IMR-90 (cell line): ENCODE measurements around the gene RAB31. TPM values are rescaled to one million over a fixed set of nuclear protein-coding genes. Genes with fewer than 3 reads are reported as not detected.

ENCODE experiments used
- ATAC-seq: fragments of 200-7000 bp; cut with Tn5 transposase; 2 replicates; pipeline ENCODE4 v1.9.1; 2020; ENCODE audit warnings: low read depth, mild to moderate bottlenecking, moderate library complexity
- BruUV-seq: library from RNA; stranded (reverse); fragments of 400-500 nt; replicated peaks from 2 replicates; lab custom pipeline; 2021; lab: Mats Ljungman, UMichigan
- CTCF ChIA-PET: fragments of 300-600 bp; formaldehyde crosslinking; extraction: SDS; loops from one replicate; lab custom pipeline; 2021; ENCODE audit warnings: antibody characterized with exemption; lab: Yijun Ruan, JAX
- POLR2A ChIA-PET: fragments of 300-600 bp; sonication (Branson Sonifier 250); formaldehyde crosslinking; loops from one replicate; lab custom pipeline; 2022; ENCODE audit warnings: antibody characterized with exemption; ENCODE audit not compliant: unreplicated experiment; lab: Charles Lee
- DNase-seq: peaks from one replicate; pipeline ENCODE4 v3.0.0; 2013
- H2AFZ ChIP-seq: replicated peaks from 2 replicates; pipeline ENCODE3; 2013; ENCODE audit warnings: low read length, mild to moderate bottlenecking; ENCODE audit not compliant: poor library complexity
- H2AK5ac ChIP-seq: 2 replicates; pipeline ENCODE4 v1.6.1; 2013; ENCODE audit warnings: low read depth, low read length, inconsistent platforms
- H2AK9ac ChIP-seq: replicated peaks from 2 replicates; pipeline ENCODE3; 2013; ENCODE audit warnings: mild to moderate bottlenecking, low read depth, low read length, moderate library complexity; ENCODE audit not compliant: poor library complexity
- H2BK120ac ChIP-seq: 2 replicates; pipeline ENCODE4 v1.6.1; 2013; ENCODE audit warnings: low read depth, low read length, inconsistent platforms
- H2BK15ac ChIP-seq: 3 replicates; pipeline ENCODE4 v1.6.1; 2013; ENCODE audit warnings: low read depth, low read length, inconsistent platforms
- H2BK20ac ChIP-seq: 2 replicates; pipeline ENCODE4 v1.6.1; 2013; ENCODE audit warnings: low read depth, mild to moderate bottlenecking, inconsistent platforms, low read length, moderate library complexity
- H2BK5ac ChIP-seq: 2 replicates; pipeline ENCODE4 v1.6.1; 2013; ENCODE audit warnings: mild to moderate bottlenecking, low read depth, low read length, inconsistent platforms; ENCODE audit not compliant: poor library complexity, severe bottlenecking
- H3K14ac ChIP-seq: replicated peaks from 2 replicates; pipeline ENCODE4 v1.6.1; 2013; ENCODE audit warnings: low read depth, low read length, inconsistent platforms
- H3K18ac ChIP-seq: 2 replicates; pipeline ENCODE4 v1.6.1; 2013; ENCODE audit warnings: low read depth, low read length, control low read depth
- H3K23ac ChIP-seq: 2 replicates; pipeline ENCODE4 v1.6.1; 2013; ENCODE audit warnings: low read depth, low read length, inconsistent platforms
- H3K27ac ChIP-seq: 2 replicates; pipeline ENCODE4 v1.5.1; 2013; ENCODE audit warnings: mild to moderate bottlenecking, control low read depth, low read length; ENCODE audit not compliant: insufficient read depth
- H3K27me3 ChIP-seq: 2 replicates; pipeline ENCODE4 v1.6.1; 2013; ENCODE audit warnings: low read length; ENCODE audit not compliant: control insufficient read depth, insufficient read depth
- H3K36me3 ChIP-seq: 2 replicates; pipeline ENCODE4 v1.6.1; 2013; ENCODE audit warnings: low read length, mixed read lengths; ENCODE audit not compliant: control insufficient read depth, insufficient read depth
- H3K4ac ChIP-seq: 2 replicates; pipeline ENCODE4 v1.6.1; 2013; ENCODE audit warnings: low read depth, low read length, inconsistent platforms
- H3K4me1 ChIP-seq: 2 replicates; pipeline ENCODE4 v1.6.1; 2013; ENCODE audit warnings: low read length, mixed read lengths; ENCODE audit not compliant: control insufficient read depth, insufficient read depth
- H3K4me2 ChIP-seq: 2 replicates; pipeline ENCODE4 v1.6.1; 2013; ENCODE audit warnings: low read depth, mild to moderate bottlenecking, control low read depth, low read length, moderate library complexity
- H3K4me3 ChIP-seq: 2 replicates; pipeline ENCODE4 v1.5.1; 2013; ENCODE audit warnings: low read depth, mild to moderate bottlenecking, control low read depth, low read length, moderate library complexity; ENCODE audit not compliant: insufficient read depth
- H3K56ac ChIP-seq: 2 replicates; pipeline ENCODE4 v1.6.1; 2013; ENCODE audit warnings: low read length, inconsistent platforms; ENCODE audit not compliant: insufficient read depth; ENCODE audit errors: extremely low read depth
- H3K79me1 ChIP-seq, 2 experiments: 2 replicates each; pipeline ENCODE4 v1.6.1; 2013; ENCODE audit warnings: low read length in 2 of 2, inconsistent platforms in 1 of 2, low read depth in 1 of 2
- H3K9ac ChIP-seq: 2 replicates; pipeline ENCODE4 v1.6.1; 2013; ENCODE audit warnings: low read depth, low read length, control low read depth
- H3K9me1 ChIP-seq: 2 replicates; pipeline ENCODE4 v1.6.1; 2013; ENCODE audit warnings: low read length, inconsistent platforms; ENCODE audit not compliant: insufficient read depth
- H3K9me3 ChIP-seq: 2 replicates; pipeline ENCODE4 v1.6.1; 2013; ENCODE audit warnings: low read length; ENCODE audit not compliant: control insufficient read depth, insufficient read depth
- H4K20me1 ChIP-seq: 2 replicates; pipeline ENCODE4 v1.6.1; 2013; ENCODE audit warnings: low read length, inconsistent platforms; ENCODE audit not compliant: insufficient read depth
- H4K5ac ChIP-seq: 2 replicates; pipeline ENCODE4 v1.6.1; 2013; ENCODE audit warnings: mild to moderate bottlenecking, low read depth, low read length, control low read depth
- H4K8ac ChIP-seq, 2 experiments: 2 replicates each; pipeline ENCODE4 v1.6.1; 2013; ENCODE audit warnings: low read depth in 2 of 2, low read length in 2 of 2, control low read depth in 1 of 2, inconsistent platforms in 1 of 2
- H4K91ac ChIP-seq: 2 replicates; pipeline ENCODE4 v1.6.1; 2013; ENCODE audit warnings: low read depth, low read length, inconsistent platforms; ENCODE audit not compliant: insufficient read depth
- MAZ ChIP-seq: IDR thresholded peaks from 2 replicates; pipeline ENCODE4 v1.6.1; 2012; ENCODE audit warnings: low read depth, mild to moderate bottlenecking, low read length, improper control_type of control experiment, moderate library complexity, borderline replicate concordance
- RCOR1 ChIP-seq: IDR thresholded peaks from 2 replicates; pipeline ENCODE4 v1.6.1; 2012; ENCODE audit warnings: mild to moderate bottlenecking, low read length, improper control_type of control experiment; ENCODE audit not compliant: insufficient replicate concordance
- WGBS, 2 experiments: methylation state at CpG; one replicate each; pipeline versions ENCODE4 v1.1.5 to v1.1.7; 2013; ENCODE audit warnings: missing lambda C conversion rate in 2 of 2; ENCODE audit not compliant: insufficient read length in 1 of 2; ENCODE audit errors: extremely low coverage in 2 of 2; 5-methylcytosine and 5-hydroxymethylcytosine counted together
- dilution Hi-C: fragments of 300-500 bp; cut with HindIII; formaldehyde crosslinking; loops from one replicate; pipeline ENCODE4 v1.14.3; 2018; ENCODE audit warnings: low sequenced_read_pairs; ENCODE audit not compliant: unreplicated experiment
- in situ Hi-C: fragments of 300-500 bp; cut with MboI; formaldehyde crosslinking; loops from 3 replicates; pipeline ENCODE4 v1.14.3; 2019; ENCODE audit warnings: low sequenced_read_pairs, inconsistent platforms, mixed read lengths
- intact Hi-C: fragments of 100-400 bp; cut with micrococcal nuclease; formaldehyde crosslinking; loops from 2 replicates; pipeline ENCODE4 v1.10.0; 2022
- polyA plus RNA-seq, 3 experiments: library from polyadenylated mRNA; depleted of rRNA; stranded (reverse); fragments of >200 nt; gene quantifications; 2 replicates each; pipeline ENCODE4 v1.2.3, GENCODE V29; 2012; ENCODE audit warnings: low replicate concordance in 1 of 3
- total RNA-seq: library from RNA; depleted of rRNA; stranded (reverse); fragments of >200 nt; gene quantifications from 2 replicates; pipeline ENCODE4 v1.2.3, GENCODE V29; 2012

RAB31 gene
- total and polyA plus RNA-seq, 2 of the 4 experiments (the other 2 are of a cell fraction): 13.8 to 26.9 TPM

DNA sequence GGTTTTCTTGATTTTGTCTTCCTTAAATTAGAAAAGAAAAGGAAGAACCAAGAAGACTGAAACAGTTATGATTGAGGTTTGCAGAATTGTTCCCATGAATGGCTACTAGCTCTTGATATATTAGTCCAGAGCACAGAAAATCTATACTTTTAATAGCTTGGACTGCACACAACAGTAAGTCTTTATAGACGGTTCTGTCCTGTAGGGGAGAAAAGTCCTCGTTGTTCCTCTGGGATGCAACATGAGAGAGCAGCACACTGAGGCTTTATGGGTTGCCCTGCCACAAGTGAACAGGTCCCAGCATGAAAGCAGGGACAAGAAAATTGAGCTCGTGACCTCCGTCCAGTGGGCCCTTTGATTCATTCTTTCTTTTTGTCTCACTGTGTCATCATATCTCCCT, 41.5 kb downstream of the RAB31 start:
- Histone ChIP-seq H3K9ac (no peak overlapping the region), H3K27me3 (no peaks in the 10 kb centered on the region), H3K4me2 (no peak overlapping the region), H2BK120ac (no peak overlapping the region), H3K36me3 (no peaks in the 10 kb centered on the region), H4K91ac (no peak overlapping the region), H3K9me3 (no peaks in the 10 kb centered on the region), H3K27ac (no peak overlapping the region), H4K5ac (no peak overlapping the region), H3K56ac (no peak overlapping the region), H2AK9ac (no peak overlapping the region), H3K4me3 (no peak overlapping the region), H3K18ac (no peak overlapping the region), H3K9me1 (peaks cover 5% of the 10 kb centered on the region), H4K20me1 (peaks cover 13% of the 10 kb centered on the region; the same call in 1 of the 2 replicates), H4K8ac (no peak overlapping the region), H2BK15ac (no peak overlapping the region), H3K14ac (no peak overlapping the region), H3K23ac (no peak overlapping the region), H3K4ac (no peak overlapping the region), H2BK5ac (no peak overlapping the region), H2AK5ac (no peak overlapping the region), H3K4me1 (0 out of 2 replicates have a peak, but pooled peaks cover 2% of the 10 kb centered on the region), H2BK20ac (no peak overlapping the region), H2AFZ (no peak overlapping the region), H3K79me1 (peaks cover 18 to 21% of the 10 kb centered on the region in 2 experiments; a peak in 3 of 4 replicates)
- ATAC-seq (no peak), DNase-seq (no peak)
- TF ChIP-seq MAZ: no peak
- TF ChIP-seq RCOR1: no peak
- in situ Hi-C loops: no loop called here
- no TSS peak for BruUV-seq
- ChIA-PET POLR2A (no interaction called here), CTCF (no interaction called here)
- WGBS, 2 experiments: 100% methylated on average over 2 of the region's 4 CpGs; no CpG with 5 or more reads in 1 of the 2 experiments
- dilution Hi-C loops: no loop called here
- intact Hi-C loops: no loop called here
